Right renal pelvis (tissue), 4 donors: Measurements from ENCODE around the gene REV3L. TPM values are rescaled to one million over a fixed set of nuclear protein-coding genes. Genes with fewer than 3 reads are reported as not detected.

ENCODE experiments used
- DNase-seq, 4 donors: peaks; one replicate each; pipeline ENCODE4 v3.0.0-alpha.2; 2013; ENCODE audit warnings: low read depth in 4 of 4, low spot score in 3 of 4, missing footprints in 1 of 4
- polyA plus RNA-seq, 4 donors: library from polyadenylated mRNA; unstranded; fragments of 120-200 nt; gene quantifications; one replicate each; pipeline ENCODE4 v1.2.1, GENCODE V29; 2013; ENCODE audit not compliant: insufficient read length in 4 of 4

REV3L gene
- polyA plus RNA-seq, 4 donors, result 36.6 to 47.6 (median 47.0) TPM

- DNase-seq, result no peak
Observed at GRCh38 chr6:111472933-111473435, 10.0 kb downstream of the REV3L start.

GRCh38 chr6:111471958-111472357, 11.1 kb downstream of the REV3L start:
- no peak for DNase-seq

- DNase-seq, result no peak
Observed at GRCh38 chr6:111471533-111471932, 11.5 kb downstream of the REV3L start.

- no peak for DNase-seq
Observed at GRCh38 chr6:111470991-111471390, 12.0 kb downstream of the REV3L start.

- no peak for DNase-seq
Observed at GRCh38 chr6:111469543-111469942, 13.5 kb downstream of the REV3L start.

GRCh38 chr6:111468329-111469012, 14.5 kb downstream of the REV3L start:
- no peak for DNase-seq

- DNase-seq, result no peak
Observed at GRCh38 chr6:111464184-111464583, 18.8 kb downstream of the REV3L start.

GRCh38 chr6:111462770-111463391, 20.1 kb downstream of the REV3L start:
- no peak for DNase-seq

- DNase-seq, result no peak
Observed at GRCh38 chr6:111461860-111462259, 21.2 kb downstream of the REV3L start.

GRCh38 chr6:111458670-111459232, 24.3 kb downstream of the REV3L start:
- DNase-seq, result no peak

GRCh38 chr6:111456208-111456607, 26.8 kb downstream of the REV3L start:
- DNase-seq, result no peak

GRCh38 chr6:111450636-111451035, 32.4 kb downstream of the REV3L start:
- no peak for DNase-seq

GRCh38 chr6:111450087-111450486, 32.9 kb downstream of the REV3L start:
- DNase-seq, result no peak

- DNase-seq, result no peak
Observed at GRCh38 chr6:111449129-111449528, 33.9 kb downstream of the REV3L start.

GRCh38 chr6:111447051-111447450, 36.0 kb downstream of the REV3L start:
- no peak for DNase-seq

GRCh38 chr6:111445861-111446267, 37.2 kb downstream of the REV3L start:
- DNase-seq, result no peak

- peak in 1 of 4 donors; percentile 10 for DNase-seq
Observed at GRCh38 chr6:111444794-111445193, 38.2 kb downstream of the REV3L start.

GRCh38 chr6:111441678-111442243, 41.3 kb downstream of the REV3L start:
- no peak for DNase-seq

GRCh38 chr6:111439171-111439570, 43.8 kb downstream of the REV3L start:
- DNase-seq, result no peak

- no peak for DNase-seq
Observed at GRCh38 chr6:111437573-111437972, 45.4 kb downstream of the REV3L start.

- no peak for DNase-seq
Observed at GRCh38 chr6:111432511-111432910, 50.5 kb downstream of the REV3L start.
